KOPT-K1 (cell line): Measurements from ENCODE around the gene BDKRB1.

Experiments
- H3K27ac ChIP-seq: fragments of 200-600 bp; sonication (generic); 2 replicates; pipeline ENCODE4 v1.5.1; 2016; ENCODE audit warnings: antibody characterized with exemption, mild to moderate bottlenecking, low read depth, low read length; ENCODE audit not compliant: poor library complexity, severe bottlenecking
- H3K36me3 ChIP-seq: fragments of 200-600 bp; sonication (generic); 2 replicates; pipeline ENCODE4 v1.5.1; 2017; ENCODE audit warnings: antibody characterized with exemption, mild to moderate bottlenecking, low read length, moderate library complexity; ENCODE audit not compliant: insufficient read depth
- H3K9me3 ChIP-seq: fragments of 200-600 bp; sonication (generic); 2 replicates; pipeline ENCODE4 v1.5.1; 2017; ENCODE audit warnings: antibody characterized with exemption, low read length, mild to moderate bottlenecking; ENCODE audit not compliant: insufficient read depth, poor library complexity, severe bottlenecking

Gene BDKRB1

GRCh38 chr14:96275177-96276112, 19.4 kb downstream of the BDKRB1 start:
- Histone ChIP-seq H3K27ac (no peak overlapping the region), H3K36me3 (no peaks in the 10 kb centered on the region), H3K9me3 (peaks cover 12% of the 10 kb centered on the region)

DNA sequence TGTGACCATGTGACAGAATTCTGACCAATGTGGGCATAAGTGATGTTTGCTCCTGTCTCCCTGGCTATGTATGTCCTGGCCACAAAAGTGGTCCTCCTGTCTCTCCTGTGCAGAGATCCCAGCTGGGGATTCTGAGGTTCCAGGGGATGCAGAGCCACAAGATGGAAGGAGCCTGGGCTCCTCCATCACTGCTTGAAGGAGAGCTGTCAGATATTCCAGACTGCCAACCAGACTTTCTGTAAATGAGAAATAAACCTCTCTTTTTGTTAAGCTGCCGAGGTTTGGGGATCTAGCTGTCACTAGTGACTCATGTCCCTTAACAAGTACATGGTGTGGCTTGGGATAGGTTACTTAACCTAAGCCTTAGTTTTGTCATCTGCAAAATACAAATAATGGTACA, 21.9 kb downstream of the BDKRB1 start:
- Histone ChIP-seq H3K9me3 (peaks cover 12% of the 10 kb centered on the region), H3K36me3 (peaks cover under 1% of the 10 kb centered on the region; the same call in 1 of the 2 replicates), H3K27ac (no peak overlapping the region)

- H3K27ac ChIP-seq, result no peak overlapping the region
- H3K36me3 ChIP-seq, result peaks cover 9% of the 10 kb centered on the region; the same call in 1 of the 2 replicates
- H3K9me3 ChIP-seq, result peaks cover 12% of the 10 kb centered on the region
Observed at GRCh38 chr14:96279564-96279963, 23.6 kb downstream of the BDKRB1 start.

GRCh38 chr14:96280104-96280503, 24.1 kb downstream of the BDKRB1 start:
- Histone ChIP-seq H3K27ac (no peak overlapping the region), H3K9me3 (peaks cover 12% of the 10 kb centered on the region), H3K36me3 (peaks cover 12% of the 10 kb centered on the region)

DNA sequence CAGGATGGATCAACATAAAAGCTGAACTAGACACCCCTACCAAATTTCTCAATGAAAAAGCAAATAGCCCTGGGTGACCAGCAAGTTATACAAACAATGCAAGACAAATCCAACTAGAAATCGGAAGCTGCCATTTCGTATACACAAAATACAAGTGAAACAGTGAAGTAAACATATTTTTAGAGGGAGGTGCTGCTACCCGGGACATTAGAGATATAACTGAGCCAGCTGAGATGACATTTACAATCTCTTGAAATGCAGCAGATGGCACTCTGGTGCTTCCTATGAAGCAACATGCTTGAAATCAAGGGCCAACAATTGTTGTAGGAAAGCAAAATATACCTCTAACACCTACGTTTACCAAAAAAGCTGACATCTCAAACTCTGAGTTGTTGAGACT, 25.5 kb downstream of the BDKRB1 start:
- H3K27ac ChIP-seq, result no peak overlapping the region
- peaks cover 23% of the 10 kb centered on the region for H3K36me3 ChIP-seq
- peaks cover 12% of the 10 kb centered on the region for H3K9me3 ChIP-seq

GRCh38 chr14:96284008-96284407, 28.0 kb downstream of the BDKRB1 start:
- Histone ChIP-seq H3K36me3 (peaks cover 42% of the 10 kb centered on the region), H3K9me3 (no peaks in the 10 kb centered on the region), H3K27ac (no peak overlapping the region)

DNA sequence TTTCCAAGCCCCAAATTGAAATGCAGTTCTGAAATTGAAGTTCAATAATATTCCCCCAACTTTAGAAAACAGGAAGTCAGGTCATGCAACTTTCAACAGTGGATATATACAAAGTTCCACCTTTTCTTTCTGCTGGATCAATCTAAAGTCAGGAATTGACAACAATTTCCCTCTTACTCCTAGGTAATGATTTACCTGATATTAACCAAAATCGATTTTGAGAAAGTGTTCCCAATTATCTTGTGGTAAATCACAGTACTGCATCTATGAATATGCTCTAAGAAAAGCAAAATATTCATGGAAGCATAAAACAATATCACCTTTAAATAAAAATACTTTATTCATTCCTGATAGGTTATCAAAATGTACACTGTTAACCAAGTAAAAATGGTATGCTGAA, 28.4 kb downstream of the BDKRB1 start:
- H3K9me3 ChIP-seq, result no peaks in the 10 kb centered on the region
- H3K27ac ChIP-seq, result no peak overlapping the region
- peaks cover 46% of the 10 kb centered on the region for H3K36me3 ChIP-seq

GRCh38 chr14:96285667-96286066, 29.7 kb downstream of the BDKRB1 start:
- no peak overlapping the region for H3K27ac ChIP-seq
- H3K9me3 ChIP-seq, result no peaks in the 10 kb centered on the region
- H3K36me3 ChIP-seq, result peaks cover 59% of the 10 kb centered on the region

GRCh38 chr14:96286251-96286650, 30.2 kb downstream of the BDKRB1 start:
- H3K9me3 ChIP-seq, result no peaks in the 10 kb centered on the region
- H3K27ac ChIP-seq, result no peak overlapping the region
- H3K36me3 ChIP-seq, result peaks cover 65% of the 10 kb centered on the region

DNA sequence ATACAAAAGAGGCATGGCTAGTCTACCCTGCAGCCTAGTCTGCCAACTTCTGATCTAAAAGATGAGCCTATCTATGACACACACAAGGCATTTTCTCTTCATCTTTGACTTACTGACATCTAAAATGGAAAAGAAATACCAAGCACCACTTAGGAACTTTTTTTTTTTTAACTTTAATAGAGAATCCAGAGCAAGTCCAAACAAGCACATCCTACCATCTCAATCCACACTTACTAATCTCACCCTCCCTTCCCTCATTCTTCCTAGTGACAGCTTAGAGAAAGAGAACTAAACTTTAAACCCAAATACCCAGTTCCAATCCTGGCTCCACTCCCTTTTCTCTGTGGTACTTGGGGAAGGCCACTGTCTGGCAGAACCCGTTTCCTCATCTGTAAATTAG, 31.8 kb downstream of the BDKRB1 start:
- no peaks in the 10 kb centered on the region for H3K9me3 ChIP-seq
- H3K36me3 ChIP-seq, result peaks cover 68% of the 10 kb centered on the region
- H3K27ac ChIP-seq, result no peak overlapping the region

DNA sequence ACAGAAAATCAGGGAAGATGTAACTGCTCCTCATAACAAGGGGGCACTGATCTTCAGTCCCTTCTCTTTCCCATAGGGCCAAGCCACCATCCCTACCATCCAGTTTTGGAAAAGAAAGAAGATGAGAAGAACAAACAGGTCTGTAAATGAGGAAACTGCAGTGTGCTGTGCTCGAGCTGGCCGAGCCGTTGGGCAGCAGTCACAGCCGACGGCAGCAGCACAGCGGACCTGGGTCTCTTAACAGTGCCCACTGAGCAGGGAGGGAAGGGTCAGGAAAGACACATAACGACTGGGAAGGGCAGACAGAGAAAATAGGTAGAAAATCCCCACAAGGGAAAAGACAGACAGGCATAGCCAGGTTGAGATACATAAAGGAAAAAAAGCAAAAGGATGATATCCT, 38.2 kb downstream of the BDKRB1 start:
- Histone ChIP-seq H3K27ac (no peak overlapping the region), H3K36me3 (peaks cover 50% of the 10 kb centered on the region), H3K9me3 (no peaks in the 10 kb centered on the region)

- no peak overlapping the region for H3K27ac ChIP-seq
- no peaks in the 10 kb centered on the region for H3K9me3 ChIP-seq
- peaks cover 41% of the 10 kb centered on the region for H3K36me3 ChIP-seq
Observed at GRCh38 chr14:96297000-96297399, 41.0 kb downstream of the BDKRB1 start.

DNA sequence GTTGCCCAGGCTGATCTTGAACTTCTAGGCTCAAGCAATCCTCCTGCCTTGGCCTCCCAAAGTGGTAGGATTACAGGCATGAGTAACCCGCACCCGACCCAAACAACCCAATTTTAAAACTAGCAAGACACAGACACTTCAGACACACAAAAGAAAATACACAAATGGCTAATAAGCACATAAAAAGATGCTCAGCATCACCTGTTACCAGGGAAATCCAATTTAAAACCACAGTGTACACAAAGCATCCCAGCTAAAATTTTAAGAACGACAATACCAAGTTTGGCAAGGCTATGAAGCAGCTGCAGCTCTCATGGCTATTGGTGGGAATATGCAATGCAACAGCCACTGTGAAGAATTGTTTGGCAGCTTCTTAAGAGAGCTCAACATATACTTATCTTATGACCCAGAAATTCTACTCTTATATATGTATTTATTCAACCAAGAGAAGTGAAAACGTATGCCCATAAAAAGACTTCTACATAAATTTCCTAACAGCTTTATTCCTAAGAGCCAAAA, 42.0 kb downstream of the BDKRB1 start:
- H3K36me3 ChIP-seq, result peaks cover 51% of the 10 kb centered on the region
- no peaks in the 10 kb centered on the region for H3K9me3 ChIP-seq
- no peak overlapping the region for H3K27ac ChIP-seq

GRCh38 chr14:96299441-96299840, 43.4 kb downstream of the BDKRB1 start:
- peaks cover 53% of the 10 kb centered on the region for H3K36me3 ChIP-seq
- H3K27ac ChIP-seq, result no peak overlapping the region
- H3K9me3 ChIP-seq, result no peaks in the 10 kb centered on the region

DNA sequence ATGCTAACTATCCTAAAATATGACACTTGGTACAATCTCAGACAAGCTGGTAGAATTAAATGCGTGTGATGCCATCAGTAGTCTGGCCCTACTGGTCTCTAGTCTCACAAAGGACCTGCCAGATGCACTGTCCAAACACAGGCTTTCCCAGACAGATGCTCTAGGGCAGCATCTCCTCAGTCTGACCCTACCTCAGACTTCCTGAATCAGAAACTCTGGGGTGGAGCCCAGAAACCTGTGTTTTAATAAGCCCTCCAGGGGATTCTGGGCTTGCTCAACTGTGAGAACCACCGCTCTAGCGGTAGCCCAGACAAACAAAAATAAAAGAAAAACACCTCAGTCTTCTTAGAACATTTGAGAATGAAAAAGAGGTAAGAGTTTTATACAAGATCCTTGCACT, 48.0 kb downstream of the BDKRB1 start:
- peaks cover 77% of the 10 kb centered on the region for H3K36me3 ChIP-seq
- no peak overlapping the region for H3K27ac ChIP-seq
- H3K9me3 ChIP-seq, result no peaks in the 10 kb centered on the region

- Histone ChIP-seq H3K9me3 (no peaks in the 10 kb centered on the region), H3K36me3 (peaks cover 83% of the 10 kb centered on the region), H3K27ac (no peak overlapping the region)
Observed at GRCh38 chr14:96304956-96305355, 48.9 kb downstream of the BDKRB1 start.
